GM12874 (cell line): ENCODE data around the gene UBXN7.

ENCODE experiments used
- CTCF ChIP-seq: IDR thresholded peaks from 2 replicates; pipeline ENCODE4 v1.5.1; 2011; ENCODE audit warnings: low read depth, mild to moderate bottlenecking, control low read depth, low read length, moderate library complexity; ENCODE audit not compliant: insufficient read depth

UBXN7 gene

GRCh38 chr3:196323016-196323415 lies 109.2 kb downstream of the UBXN7 start:
- no peak for TF ChIP-seq CTCF

GRCh38 chr3:196321162-196321561 lies 111.1 kb downstream of the UBXN7 start:
- TF ChIP-seq CTCF, result no peak

GRCh38 chr3:196320137-196320536 lies 112.1 kb downstream of the UBXN7 start:
- TF ChIP-seq CTCF, result no peak

GRCh38 chr3:196317687-196318467 lies 114.3 kb downstream of the UBXN7 start, which contains the start of gene DYNLT2B:
TSS of gene DYNLT2B (minus strand) at chr3:196318240. CDS start at chr3:196318152, 88 bp downstream.
- 0 out of 2 replicates have a peak, but pooled peaks have one; percentile 3 for TF ChIP-seq CTCF

- no peak for TF ChIP-seq CTCF
These were observed 116.4 kb downstream of the UBXN7 start for GRCh38 chr3:196315821-196316220.

GRCh38 chr3:196314597-196314996 lies 117.6 kb downstream of the UBXN7 start:
- no peak for TF ChIP-seq CTCF

- no peak for TF ChIP-seq CTCF
These were observed 133.7 kb downstream of the UBXN7 start for GRCh38 chr3:196298521-196298920.
